HTERT RPE-1 (cell line): ENCODE measurements around the gene SOX8.
"Not testable (repeated sequence)": the region's sequence is repeated elsewhere in the genome, so short reads cannot be mapped to it uniquely, and the experiment has no call there.

Source experiments
- in situ Hi-C: fragments of 300-500 bp; cut with MboI; formaldehyde crosslinking; loops from 4 replicates; pipeline ENCODE4 v1.14.3; 2020; ENCODE audit warnings: low sequenced_read_pairs

The SOX8 gene

DNA sequence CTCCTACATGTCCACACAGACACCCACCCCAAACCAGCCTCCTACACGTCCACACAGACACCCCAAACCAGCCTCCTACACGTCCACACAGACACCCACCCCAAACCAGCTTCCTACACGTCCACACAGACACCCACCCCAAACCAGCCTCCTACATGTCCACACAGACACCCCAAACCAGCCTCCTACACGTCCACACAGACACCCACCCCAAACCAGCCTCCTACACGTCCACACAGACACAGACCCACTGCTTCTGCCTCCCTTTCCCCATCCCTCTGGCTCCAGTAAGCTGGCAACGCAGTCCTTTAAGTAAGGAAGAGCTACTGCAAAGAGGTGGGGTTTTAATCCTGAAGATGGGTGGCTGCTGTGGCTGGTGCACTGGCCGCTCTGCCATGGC, 27.8 kb upstream of the SOX8 start:
- in situ Hi-C loops = not testable (repeated sequence)

DNA sequence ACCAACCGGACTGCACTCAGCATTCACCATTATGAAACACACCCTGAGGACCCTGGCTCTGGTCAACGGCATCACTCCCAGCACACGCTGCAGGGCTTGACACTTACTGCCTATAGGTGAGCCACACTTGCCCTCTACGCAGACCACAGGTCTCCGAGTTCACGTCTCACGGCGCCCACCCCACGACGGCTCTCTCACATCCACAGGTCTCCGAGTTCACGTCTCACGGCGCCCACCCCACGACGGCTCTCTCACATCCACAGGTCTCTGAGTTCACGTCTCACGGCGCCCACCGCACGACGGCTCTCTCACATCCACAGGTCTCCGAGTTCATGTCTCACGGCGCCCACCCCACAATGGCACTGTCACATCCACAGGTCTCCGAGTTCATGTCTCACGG, 25.8 kb upstream of the SOX8 start:
- in situ Hi-C loops = not testable (repeated sequence)

DNA sequence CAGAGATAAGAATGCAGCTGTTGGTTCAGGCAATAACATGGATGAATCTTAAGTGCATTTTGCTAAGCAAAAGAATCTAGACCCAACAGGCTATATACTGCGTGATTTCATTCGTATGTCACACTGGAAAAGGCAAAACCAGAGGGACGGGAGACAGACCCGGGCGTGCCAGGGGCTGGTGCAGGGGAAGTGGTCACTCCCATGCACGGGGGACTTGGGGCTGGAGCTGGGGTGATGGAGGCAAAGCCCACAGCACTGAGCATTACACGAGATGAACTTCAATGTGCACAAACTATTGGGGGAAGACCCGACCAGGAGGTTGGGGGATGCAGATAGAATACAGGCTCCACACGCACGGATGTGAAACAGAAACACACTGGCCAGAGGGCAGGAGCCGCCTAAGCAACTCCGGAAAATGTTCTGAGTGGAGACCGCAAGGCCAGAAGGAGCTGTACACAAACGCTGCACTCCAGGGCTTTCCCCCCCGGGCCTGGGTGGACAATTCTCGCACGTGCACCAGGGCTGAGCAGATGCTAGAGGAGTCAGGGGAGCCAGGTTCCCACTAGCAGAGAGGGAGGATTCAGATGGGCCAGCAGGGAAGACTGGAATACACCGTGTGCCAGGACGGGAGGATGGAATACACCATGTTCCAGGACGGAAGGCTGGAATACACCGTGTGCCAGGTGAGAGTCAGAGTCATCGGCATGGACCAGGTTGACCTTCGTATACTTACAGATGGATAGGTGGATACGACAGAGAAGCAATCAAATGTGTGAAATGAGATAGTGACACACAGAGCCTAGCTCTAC, 22.1 kb upstream of the SOX8 start:
- in situ Hi-C loops = no loop called here

DNA sequence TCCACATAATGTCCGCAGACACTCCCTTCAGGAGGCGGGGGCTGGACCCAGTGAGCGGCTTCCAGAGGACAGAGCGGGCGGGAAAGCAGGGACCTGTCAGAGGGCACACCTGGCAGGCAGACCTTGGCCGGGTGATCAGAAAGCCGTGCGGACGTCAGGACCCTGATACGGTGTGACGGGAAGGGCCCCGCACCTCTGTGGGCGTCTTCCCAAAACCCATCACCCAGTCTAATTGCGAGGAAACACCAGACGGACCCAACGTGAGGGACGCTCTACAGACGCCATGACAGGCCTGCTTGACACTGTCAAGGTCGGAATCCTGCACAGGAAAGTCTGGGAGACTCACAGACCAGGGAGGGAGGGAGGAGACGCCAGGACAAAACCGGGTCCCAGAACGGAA, 19.2 kb upstream of the SOX8 start:
- in situ Hi-C loops = no loop called here

- in situ Hi-C loops = no loop called here
Observed at GRCh38 chr16:962901-963814, 18.4 kb upstream of the SOX8 start.

DNA sequence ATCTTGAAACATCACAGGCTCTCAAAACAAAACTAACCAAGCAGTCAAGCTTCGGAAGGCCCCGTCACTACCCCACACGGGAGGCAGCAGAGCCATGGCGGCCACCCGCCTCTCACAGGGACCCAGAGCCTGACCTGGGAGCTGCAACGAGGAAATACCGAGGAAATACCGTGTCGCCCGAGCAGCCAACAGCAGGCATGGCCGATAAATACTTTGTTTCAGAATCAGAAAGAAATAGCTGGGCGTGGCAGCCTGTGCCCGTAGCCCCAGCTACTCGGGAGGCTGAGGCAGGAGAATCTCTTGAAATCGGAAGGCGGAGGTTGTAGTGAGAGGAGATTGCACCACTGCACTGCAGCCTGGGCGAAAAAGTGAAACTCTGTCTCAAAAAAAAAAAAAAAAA, 17.7 kb upstream of the SOX8 start:
- in situ Hi-C loops = no loop called here

GRCh38 chr16:964356-965035, 17.1 kb upstream of the SOX8 start:
- in situ Hi-C loops = no loop called here

DNA sequence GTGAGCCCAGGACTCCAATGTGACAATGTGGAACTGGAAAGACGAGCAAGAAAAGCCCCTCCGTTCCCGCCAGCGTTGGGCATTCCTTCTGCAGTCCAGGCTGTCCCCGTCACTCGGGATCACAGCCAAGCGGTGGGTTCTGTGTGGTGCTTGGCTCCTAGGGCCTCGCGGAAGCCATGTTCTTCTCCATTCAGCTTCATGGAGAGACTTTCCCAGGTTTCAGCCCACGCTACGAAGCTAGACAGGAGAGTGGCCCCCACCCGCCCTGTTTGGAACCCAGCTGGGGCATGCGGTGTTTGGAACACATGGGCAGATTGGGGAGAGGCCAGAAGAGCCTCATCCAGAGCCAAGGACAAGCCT, 16.6 kb upstream of the SOX8 start:
- in situ Hi-C loops = no loop called here

DNA sequence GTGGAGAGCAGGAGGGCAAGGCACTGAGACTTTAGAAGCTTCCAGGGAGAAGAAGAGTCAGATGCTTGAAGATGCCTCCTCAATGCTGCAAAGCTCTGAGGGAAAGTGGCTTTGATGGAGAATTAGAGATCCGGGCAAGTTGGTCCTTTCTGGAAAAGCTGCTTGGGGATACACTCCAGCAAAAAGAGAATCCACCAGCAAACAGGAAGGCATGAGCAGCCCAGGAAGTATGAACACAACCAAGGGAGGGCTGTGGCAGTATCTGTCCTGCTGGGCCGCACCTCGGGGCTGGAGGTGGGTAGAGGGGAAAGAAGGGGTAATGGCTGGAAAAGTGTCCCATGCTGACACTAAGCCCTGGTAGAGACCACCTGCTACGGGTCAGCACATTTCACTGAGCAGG, 16.1 kb upstream of the SOX8 start:
- in situ Hi-C loops = no loop called here

GRCh38 chr16:966035-966434, 15.5 kb upstream of the SOX8 start:
- in situ Hi-C loops = no loop called here

GRCh38 chr16:966505-966904, 15.1 kb upstream of the SOX8 start:
- in situ Hi-C loops = no loop called here

- in situ Hi-C loops = no loop called here
Observed at GRCh38 chr16:967077-967541, 14.5 kb upstream of the SOX8 start.

- in situ Hi-C loops = no loop called here
Observed at GRCh38 chr16:967546-968295, 13.8 kb upstream of the SOX8 start.

DNA sequence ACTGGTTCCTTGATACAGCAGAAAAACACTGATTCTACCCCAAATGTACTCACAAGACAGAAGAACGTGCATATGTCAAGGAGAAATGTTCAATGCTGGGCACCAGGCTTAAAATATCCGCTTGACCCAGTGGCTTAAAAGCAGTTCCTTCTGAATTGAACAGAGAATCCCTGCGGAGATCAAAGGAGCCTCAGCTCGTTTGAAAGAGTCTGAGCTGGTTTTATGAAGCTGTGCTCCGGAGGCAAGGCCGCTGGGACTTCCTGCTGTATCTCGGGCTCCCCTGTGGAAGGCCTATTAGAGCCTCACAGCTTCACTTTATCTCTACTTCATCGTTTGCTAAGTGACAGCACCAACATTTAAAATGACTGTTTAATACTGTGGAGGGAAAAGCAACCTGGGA, 12.9 kb upstream of the SOX8 start:
- in situ Hi-C loops = no loop called here

DNA sequence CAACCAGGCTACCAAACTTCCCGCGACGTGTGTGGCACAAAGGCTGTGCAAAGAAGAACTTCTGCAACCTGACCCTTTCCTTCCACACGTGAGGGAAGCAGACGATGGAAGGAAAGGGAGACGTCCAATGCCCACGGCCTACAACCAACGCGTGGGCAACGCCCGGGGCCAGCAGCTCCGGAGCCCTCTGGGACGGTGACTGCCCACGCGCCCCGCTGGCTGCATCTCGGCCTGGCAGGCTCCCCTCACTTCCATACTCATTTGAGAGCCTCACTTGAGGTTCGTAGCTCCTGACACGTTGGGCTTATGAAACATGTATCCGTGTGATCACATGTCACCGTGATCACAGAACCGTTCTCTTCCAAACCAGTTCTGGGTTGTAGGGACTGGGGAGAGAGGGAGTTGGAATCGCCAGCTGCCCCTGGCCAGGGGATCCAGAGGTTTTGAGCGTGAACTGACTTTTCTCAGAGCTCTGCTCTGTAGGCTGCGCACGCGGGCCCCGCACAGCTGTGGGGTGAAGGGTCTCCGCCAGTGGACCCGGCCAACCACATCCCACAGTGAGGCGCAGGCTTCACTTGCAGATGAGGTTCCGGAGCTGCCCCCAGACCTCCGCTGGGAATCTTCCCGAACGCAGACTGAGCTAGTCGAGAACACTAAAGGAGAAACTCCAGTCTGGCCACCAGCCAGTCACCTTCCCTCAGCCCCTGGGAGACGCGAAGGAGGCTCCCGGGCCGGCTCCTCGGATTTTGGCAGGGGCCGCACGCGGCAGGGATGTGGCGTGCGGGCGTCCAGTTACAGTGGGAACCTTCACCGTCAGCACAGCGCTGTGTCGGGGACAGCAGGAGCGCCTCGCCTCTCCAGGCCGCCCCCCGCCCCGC, 11.8 kb upstream of the SOX8 start:
- in situ Hi-C loops = no loop called here

DNA sequence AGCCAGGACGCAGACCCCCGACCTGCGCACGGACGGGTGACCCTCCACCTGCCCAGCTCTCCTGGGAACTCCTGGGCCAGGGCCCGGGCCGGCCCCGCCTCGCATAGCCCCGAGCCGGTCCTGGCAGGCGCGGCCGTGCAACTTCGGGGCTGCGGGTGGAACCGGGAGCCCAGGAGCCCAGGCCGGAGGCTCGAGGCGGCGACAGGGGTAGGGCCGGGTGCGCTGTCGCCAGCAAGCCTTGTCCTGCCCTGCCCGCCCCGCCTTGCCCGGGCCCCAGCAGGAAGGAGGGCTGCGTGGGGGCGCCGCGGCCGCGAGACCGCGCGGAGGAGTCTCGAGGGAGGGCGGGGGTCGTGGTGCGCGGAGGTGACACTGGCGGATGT, 11.2 kb upstream of the SOX8 start:
- in situ Hi-C loops = no loop called here

- in situ Hi-C loops = no loop called here
Observed at GRCh38 chr16:970766-971581, 10.6 kb upstream of the SOX8 start, which contains the start of gene LMF1. Gene LMF1, minus strand, starts transcription at chr16:970984. Its CDS starts 4 bp downstream, at chr16:970980.

- in situ Hi-C loops = no loop called here
Observed at GRCh38 chr16:971582-971905, 10.0 kb upstream of the SOX8 start.

GRCh38 chr16:971981-972315, 9.6 kb upstream of the SOX8 start:
- in situ Hi-C loops = no loop called here
